ENCODE measurements around the gene ZMYND11. TPM values are rescaled to one million over a fixed set of nuclear protein-coding genes. Genes with fewer than 3 reads are reported as not detected.

The ZMYND11 gene
- total RNA-seq, 1 experiment from 2014 or later = 34.9 TPM

Other genes with a start within 250 kb of the ZMYND11 start
- not detected in 2 replicates for gene TUBB8, start 86.2 kb upstream of the ZMYND11 start, total RNA-seq (2014; rRNA removed; shearing (Covaris generic))